GM21717 (cell line): ENCODE data around the gene EIF4EBP2.

ENCODE experiments used
- ATAC-seq: cut with Tn5 transposase; IDR thresholded peaks from one replicate; pipeline ENCODE4 v1.9.1; 2021; ENCODE audit warnings: mild to moderate bottlenecking, moderate library complexity; ENCODE audit not compliant: unreplicated experiment

EIF4EBP2 gene

DNA sequence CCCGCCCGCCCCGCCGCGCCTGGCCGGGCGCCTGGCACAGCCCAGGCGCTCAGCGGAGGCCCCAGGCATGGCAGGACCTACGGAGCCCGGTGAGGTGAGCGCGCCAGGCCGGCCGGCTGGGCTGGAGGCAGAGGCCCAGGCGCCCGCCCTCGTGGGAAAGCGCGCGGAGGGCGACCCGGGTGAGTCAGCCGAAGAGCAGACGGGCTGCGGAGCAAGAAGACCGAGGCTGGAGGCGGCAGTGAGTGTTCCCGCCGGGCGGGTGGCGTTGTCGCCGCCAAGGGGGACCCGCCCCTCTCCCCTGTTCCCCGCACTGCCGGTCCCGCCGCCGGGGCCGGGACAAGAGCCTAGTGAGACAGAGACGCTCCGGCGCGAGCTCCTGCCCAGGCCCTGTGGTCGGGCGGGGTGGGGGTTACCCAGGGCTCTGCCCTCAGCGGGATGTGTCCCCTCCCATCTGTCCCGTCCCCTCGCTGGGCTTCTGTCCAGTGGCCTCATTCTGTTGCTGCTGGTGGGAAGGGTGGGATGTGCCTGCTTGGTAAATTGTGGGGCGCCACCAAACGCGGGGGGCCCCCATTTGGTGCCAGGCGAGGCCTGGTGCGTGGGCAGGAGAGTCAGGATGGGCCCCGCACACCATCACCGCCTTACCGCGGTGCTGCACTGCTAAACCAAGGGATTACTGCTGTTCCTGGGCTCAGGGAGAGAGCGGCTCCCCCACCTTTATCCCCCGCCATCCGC lies 54.5 kb downstream of the EIF4EBP2 start:
- ATAC-seq, result no peak

DNA sequence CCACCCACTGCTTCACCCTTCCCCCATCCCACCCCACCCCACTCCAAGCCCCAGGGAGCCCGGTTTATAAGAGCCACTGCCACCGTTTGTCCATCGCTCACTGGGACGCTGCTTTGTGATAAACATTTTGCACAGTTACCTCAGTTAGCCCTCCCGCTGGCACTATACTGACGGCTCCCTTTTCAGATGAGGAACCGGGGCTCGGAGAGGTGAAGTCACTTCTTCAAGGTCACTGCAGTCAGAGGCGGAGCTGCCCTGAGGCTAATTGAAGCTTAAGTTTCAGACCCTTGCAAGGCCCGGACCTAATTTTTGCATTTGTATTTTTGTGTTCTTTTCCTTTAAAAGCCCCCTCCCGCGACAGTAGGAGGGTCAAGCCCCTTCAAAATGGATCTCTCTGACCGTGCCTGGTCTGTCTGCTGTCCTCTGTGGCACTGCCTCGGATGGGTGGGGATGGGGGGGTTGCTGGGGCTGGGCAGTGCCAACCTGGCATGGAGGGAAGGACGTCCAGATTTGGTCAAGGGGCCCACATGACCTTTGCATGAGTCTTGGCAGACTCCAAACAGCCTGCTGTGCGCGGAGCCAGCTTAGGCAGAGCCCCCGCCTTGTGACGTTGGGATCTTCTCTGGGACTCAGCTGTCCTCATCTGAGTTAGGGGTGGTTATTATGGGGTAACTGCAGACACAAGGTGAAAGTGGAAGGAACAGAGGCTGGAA lies 55.3 kb downstream of the EIF4EBP2 start:
- ATAC-seq, result no peak

GRCh38 chr10:70459774-70460490 lies 56.0 kb downstream of the EIF4EBP2 start:
- ATAC-seq, result no peak

DNA sequence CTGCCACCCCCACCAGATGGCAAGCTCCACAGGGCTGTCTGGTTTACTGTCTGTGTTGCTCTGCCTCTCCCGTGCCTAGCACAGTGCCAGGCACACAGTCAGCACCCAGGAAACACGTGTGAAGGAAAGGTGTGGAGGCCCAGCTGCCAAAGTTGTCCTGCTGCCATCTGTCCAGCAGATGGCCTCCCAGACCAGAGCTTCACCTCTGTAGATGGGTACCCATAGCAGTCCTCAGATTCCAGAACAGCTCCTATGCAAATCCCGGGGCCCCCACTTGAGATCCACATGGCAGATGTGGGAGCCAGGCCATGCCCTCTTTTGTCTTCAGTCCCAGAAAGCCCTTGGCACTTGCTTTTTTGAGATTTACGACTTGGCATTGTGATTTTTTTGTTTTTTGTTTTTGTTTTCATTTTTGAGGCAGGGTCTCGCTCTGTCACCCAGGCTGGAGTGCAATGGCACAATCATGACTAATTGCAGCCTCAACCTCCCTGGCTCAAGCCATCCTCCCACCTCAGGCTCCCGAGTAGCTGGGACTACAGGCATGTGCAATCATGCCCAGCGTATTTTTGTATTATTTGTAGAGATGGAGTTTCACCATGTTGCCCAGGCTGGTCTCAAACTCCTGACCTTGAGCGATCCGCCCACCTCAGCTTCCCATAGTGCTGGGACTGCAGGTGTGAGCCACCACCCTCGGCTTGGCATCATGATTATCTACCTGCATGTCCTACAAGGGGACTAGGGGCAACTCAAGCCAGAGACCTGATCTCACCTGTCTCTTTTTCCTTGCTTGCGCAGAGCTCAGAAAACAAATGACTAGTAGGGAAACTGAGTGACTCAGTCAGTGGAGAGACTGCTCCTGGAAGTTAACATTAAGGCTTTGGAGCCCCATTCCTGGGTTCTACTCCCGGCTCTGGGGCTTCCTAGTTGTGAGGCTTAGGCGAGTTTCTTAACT lies 57.7 kb downstream of the EIF4EBP2 start:
- ATAC-seq, result no peak

- no peak for ATAC-seq
Measured at GRCh38 chr10:70462349-70462984, 58.5 kb downstream of the EIF4EBP2 start.

- no peak for ATAC-seq
Measured at GRCh38 chr10:70465278-70465677, 61.3 kb downstream of the EIF4EBP2 start.

DNA sequence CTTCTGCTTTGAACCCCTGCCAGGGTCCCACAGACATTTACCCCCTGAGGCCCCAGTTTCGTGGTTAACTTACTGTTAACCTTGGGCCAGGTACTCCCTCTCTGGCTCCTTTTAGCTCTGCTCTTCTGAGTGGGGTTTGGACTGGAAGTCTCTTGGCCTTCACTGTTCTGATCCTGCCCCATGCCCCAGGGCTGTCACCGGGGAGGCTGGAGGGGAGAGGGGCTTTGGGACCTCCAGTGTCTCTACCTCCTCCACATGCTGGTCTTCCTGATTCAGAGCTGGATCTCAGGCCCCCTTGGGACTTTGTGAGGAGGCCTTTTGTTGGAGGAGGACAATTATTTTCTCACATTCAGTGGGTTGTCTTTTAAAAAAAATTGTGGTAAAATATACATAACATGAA lies 61.9 kb downstream of the EIF4EBP2 start:
- no peak for ATAC-seq

GRCh38 chr10:70466951-70467350 lies 63.0 kb downstream of the EIF4EBP2 start:
- no peak for ATAC-seq

- no peak for ATAC-seq
Measured at GRCh38 chr10:70472799-70473454, 69.0 kb downstream of the EIF4EBP2 start.

DNA sequence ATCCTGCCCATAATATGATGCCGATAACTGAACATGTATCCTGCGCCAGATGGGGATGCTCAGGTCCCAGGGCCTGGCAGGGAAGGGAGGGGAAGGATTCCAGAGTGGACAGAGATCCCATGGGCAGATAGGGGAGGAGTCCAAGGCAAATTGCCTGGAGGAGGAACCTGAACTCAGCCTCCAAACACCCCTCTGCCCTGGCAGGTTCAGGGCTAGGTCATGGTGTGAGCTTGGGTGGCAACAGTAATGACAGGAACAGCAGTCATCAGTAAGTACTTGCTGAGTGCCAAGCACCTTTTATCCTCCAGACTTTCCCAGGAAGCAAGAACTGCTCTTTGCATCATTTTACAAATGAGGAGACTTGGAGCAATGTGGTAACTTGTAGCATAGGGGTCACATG lies 70.8 kb downstream of the EIF4EBP2 start:
- ATAC-seq, result no peak

DNA sequence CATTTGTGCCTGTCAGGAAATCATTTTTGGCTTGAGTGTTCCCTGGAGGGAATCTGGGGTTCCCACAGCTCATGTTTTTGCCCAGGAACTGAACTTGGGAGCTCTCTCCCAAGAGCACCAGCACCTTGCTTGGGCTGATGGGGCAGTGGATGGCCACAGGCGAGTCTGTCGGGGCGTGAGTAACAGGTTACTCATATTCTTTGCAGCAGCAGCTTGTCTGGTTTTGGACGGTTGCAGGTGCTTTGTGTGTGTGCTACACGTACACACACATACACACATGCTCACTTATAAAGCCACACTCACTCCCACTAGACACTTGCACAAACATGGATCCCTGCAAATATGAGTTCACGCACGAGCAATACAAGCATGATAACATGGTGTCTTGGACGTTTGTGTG lies 71.7 kb downstream of the EIF4EBP2 start:
- ATAC-seq, result no peak

GRCh38 chr10:70476249-70477035 lies 72.5 kb downstream of the EIF4EBP2 start:
- ATAC-seq, result no peak

DNA sequence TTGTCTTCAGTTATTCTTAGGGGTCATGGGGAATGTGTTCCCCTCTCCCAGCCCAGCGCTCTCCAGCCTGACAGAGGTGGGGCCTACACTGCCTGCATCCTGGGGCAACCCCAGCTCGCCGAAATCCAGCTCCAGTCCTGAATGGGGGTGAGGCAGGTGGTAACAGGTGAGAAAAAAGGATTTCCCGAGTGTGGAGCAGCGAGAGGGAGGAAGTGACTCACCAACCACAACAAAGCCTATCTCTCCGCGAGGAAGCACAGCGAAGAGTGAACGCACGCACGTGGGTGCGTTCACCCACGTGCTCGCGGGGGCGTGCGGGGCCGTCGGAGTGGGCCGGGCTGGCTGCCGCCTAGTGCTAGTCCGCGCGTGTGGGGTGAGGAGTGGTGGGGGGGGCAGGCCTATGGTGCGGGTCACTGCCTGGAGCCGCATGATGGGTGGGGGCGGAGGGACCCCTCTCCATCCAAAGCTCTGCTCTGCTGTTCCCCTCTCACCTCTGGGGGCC lies 73.8 kb downstream of the EIF4EBP2 start:
- no peak for ATAC-seq
